Measurements from ENCODE around the gene IGSF3. TPM values are rescaled to one million over a fixed set of nuclear protein-coding genes. Genes with fewer than 3 reads are reported as not detected.
"Not testable (repeated sequence)": the region's sequence is repeated elsewhere in the genome, so short reads cannot be mapped to it uniquely, and the experiment has no call there.

The IGSF3 gene
- total RNA-seq, 1 donor from 2014 or later = 34.8 TPM

GRCh38 chr1:116595946-116596741, 71.4 kb downstream of the IGSF3 start:
- not testable (repeated sequence) for H3K4me3 ChIP-seq (ENCODE audit: low read depth, low read length); DNase-seq (ENCODE audit: low read depth); H3K36me3 ChIP-seq (ENCODE audit: control insufficient read depth, insufficient read depth, low read length)

GRCh38 chr1:116595065-116595840, 72.3 kb downstream of the IGSF3 start:
- not testable (repeated sequence) for H3K36me3 ChIP-seq (ENCODE audit: control insufficient read depth, insufficient read depth, low read length); DNase-seq (ENCODE audit: low read depth); H3K4me3 ChIP-seq (ENCODE audit: low read depth, low read length); H3K27me3 ChIP-seq (ENCODE audit: control insufficient read depth, insufficient read depth, low read length)
- TF ChIP-seq CTCF (IDR thresholded peaks at IDR 0.05; ENCODE audit: insufficient read depth, low read length, poor library complexity, severe bottlenecking) = peak; percentile 11

More at GRCh38 chr1:116595946-116596741, 71.4 kb downstream of the IGSF3 start:
- peak; percentile 50 for TF ChIP-seq CTCF (IDR thresholded peaks at IDR 0.05; ENCODE audit: insufficient read depth, low read length, poor library complexity, severe bottlenecking)
- not testable (repeated sequence) for H3K27me3 ChIP-seq (ENCODE audit: control insufficient read depth, insufficient read depth, low read length)

- H3K4me3 ChIP-seq (ENCODE audit: low read depth, low read length); H3K27me3 ChIP-seq (ENCODE audit: control insufficient read depth, insufficient read depth, low read length); H3K36me3 ChIP-seq (ENCODE audit: control insufficient read depth, insufficient read depth, low read length); DNase-seq (ENCODE audit: low read depth): not testable (repeated sequence)
Measured at GRCh38 chr1:116593977-116594376, 73.6 kb downstream of the IGSF3 start.

- DNase-seq (ENCODE audit: low read depth); H3K36me3 ChIP-seq (ENCODE audit: control insufficient read depth, insufficient read depth, low read length); H3K4me3 ChIP-seq (ENCODE audit: low read depth, low read length): not testable (repeated sequence)
Measured at GRCh38 chr1:116593401-116593800, 74.1 kb downstream of the IGSF3 start.

GRCh38 chr1:116591951-116592605, 75.5 kb downstream of the IGSF3 start:
- H3K27me3 ChIP-seq (ENCODE audit: control insufficient read depth, insufficient read depth, low read length); H3K36me3 ChIP-seq (ENCODE audit: control insufficient read depth, insufficient read depth, low read length); H3K4me3 ChIP-seq (ENCODE audit: low read depth, low read length); DNase-seq (ENCODE audit: low read depth): not testable (repeated sequence)

More at GRCh38 chr1:116593401-116593800, 74.1 kb downstream of the IGSF3 start:
- not testable (repeated sequence) for H3K27me3 ChIP-seq (ENCODE audit: control insufficient read depth, insufficient read depth, low read length)

GRCh38 chr1:116591006-116591950, 76.3 kb downstream of the IGSF3 start:
- not testable (repeated sequence) for H3K27me3 ChIP-seq (ENCODE audit: control insufficient read depth, insufficient read depth, low read length); H3K4me3 ChIP-seq (ENCODE audit: low read depth, low read length); DNase-seq (ENCODE audit: low read depth); H3K36me3 ChIP-seq (ENCODE audit: control insufficient read depth, insufficient read depth, low read length)

GRCh38 chr1:116590359-116591005, 77.1 kb downstream of the IGSF3 start:
- not testable (repeated sequence) for H3K36me3 ChIP-seq (ENCODE audit: control insufficient read depth, insufficient read depth, low read length)

GRCh38 chr1:116589101-116589735, 78.3 kb downstream of the IGSF3 start:
- DNase-seq (ENCODE audit: low read depth); H3K36me3 ChIP-seq (ENCODE audit: control insufficient read depth, insufficient read depth, low read length); H3K4me3 ChIP-seq (ENCODE audit: low read depth, low read length); H3K27me3 ChIP-seq (ENCODE audit: control insufficient read depth, insufficient read depth, low read length): not testable (repeated sequence)

More at GRCh38 chr1:116590359-116591005, 77.1 kb downstream of the IGSF3 start:
- not testable (repeated sequence) for DNase-seq (ENCODE audit: low read depth); H3K27me3 ChIP-seq (ENCODE audit: control insufficient read depth, insufficient read depth, low read length); H3K4me3 ChIP-seq (ENCODE audit: low read depth, low read length)

Data from kidney epithelial cell (primary cell).